Common myeloid progenitor, CD34-positive (primary cell): ENCODE results near the gene NME9.

Experiments used
- CTCF ChIA-PET: fragments of 350-600 bp; sonication (Branson Sonifier 250); formaldehyde crosslinking; loops from one replicate; lab custom pipeline; 2021; ENCODE audit warnings: antibody characterized with exemption; lab: Charles Lee
- POLR2A ChIA-PET: fragments of 350-600 bp; sonication (Branson Sonifier 250); formaldehyde crosslinking; loops from one replicate; lab custom pipeline; 2021; ENCODE audit warnings: antibody characterized with exemption; lab: Charles Lee
- DNase-seq, 3 donors: peaks; one replicate each; pipeline versions ENCODE4 v3.0.0 to v3.0.0-alpha.2; 2013
- H3K27ac ChIP-seq, 2 experiments: 1 replicate in 1 of 2; 2 replicates in 1 of 2; pipeline ENCODE4 v1.7.0; 2013; ENCODE audit warnings: inconsistent platforms in 2 of 2, low read length in 2 of 2, mild to moderate bottlenecking in 2 of 2, low read depth in 1 of 2, moderate library complexity in 1 of 2; ENCODE audit not compliant: severe bottlenecking in 2 of 2, insufficient read depth in 1 of 2, poor library complexity in 1 of 2
- H3K27me3 ChIP-seq, 5 experiments: replicated peaks in 2 of 5; 1 replicate in 3 of 5; 2 replicates in 2 of 5; pipeline versions ENCODE4 v1.6.1 to v1.7.0; 2013; ENCODE audit warnings: low read length in 4 of 5, mild to moderate bottlenecking in 2 of 5, moderate library complexity in 2 of 5, inconsistent platforms in 1 of 5; ENCODE audit not compliant: insufficient read depth in 5 of 5, control insufficient read depth in 4 of 5
- H3K36me3 ChIP-seq, 4 experiments: 1 replicate in 2 of 4; 2 replicates in 2 of 4; pipeline versions ENCODE4 v1.6.1 to v1.7.0; 2013; ENCODE audit warnings: low read length in 3 of 4, control low read depth in 1 of 4, mild to moderate bottlenecking in 1 of 4; ENCODE audit not compliant: control insufficient read depth in 4 of 4, insufficient read depth in 4 of 4
- H3K4me1 ChIP-seq, 4 experiments: 1 replicate in 3 of 4; 2 replicates in 1 of 4; pipeline versions ENCODE4 v1.6.1 to v1.7.1; 2013; ENCODE audit warnings: low read length in 3 of 4, mild to moderate bottlenecking in 3 of 4, control low read depth in 1 of 4, inconsistent platforms in 1 of 4, moderate library complexity in 1 of 4; ENCODE audit not compliant: control insufficient read depth in 4 of 4, insufficient read depth in 4 of 4; ENCODE audit errors: control extremely low read depth in 1 of 4
- H3K4me3 ChIP-seq, 7 experiments: 1 replicate in 4 of 7; 2 replicates in 3 of 7; pipeline versions ENCODE4 v1.5.1 to v1.7.0; 2013; ENCODE audit warnings: mild to moderate bottlenecking in 7 of 7, low read length in 6 of 7, moderate library complexity in 6 of 7, inconsistent platforms in 2 of 7, low read depth in 2 of 7, control low read depth in 1 of 7; ENCODE audit not compliant: insufficient read depth in 4 of 7, control insufficient read depth in 1 of 7; ENCODE audit errors: extremely low read depth in 1 of 7
- H3K9me3 ChIP-seq, 5 experiments: 1 replicate in 4 of 5; 2 replicates in 1 of 5; pipeline versions ENCODE4 v1.6.1 to v1.7.1; 2013; ENCODE audit warnings: low read length in 4 of 5, mild to moderate bottlenecking in 2 of 5, inconsistent platforms in 1 of 5, low read depth in 1 of 5, moderate library complexity in 1 of 5; ENCODE audit not compliant: control insufficient read depth in 4 of 5, insufficient read depth in 2 of 5; ENCODE audit errors: control extremely low read depth in 1 of 5
- WGBS: methylation state at CpG from one replicate; pipeline ENCODE4 v1.1.5; 2013; ENCODE audit not compliant: insufficient coverage; 5-methylcytosine and 5-hydroxymethylcytosine counted together

NME9 gene

GRCh38 chr3:138374573-138375134 lies 45.0 kb upstream of the NME9 start:
- no peaks in the 10 kb centered on the region for H3K36me3 ChIP-seq
- DNase-seq, result peak in 1 of 3 donors; percentile 26
- H3K27me3 ChIP-seq, result peaks cover 0 to 3% (median 0%) of the 10 kb centered on the region in 5 experiments
- ChIA-PET POLR2A (no interaction called here), CTCF (no interaction called here)
- H3K4me1 ChIP-seq, result no peaks in the 10 kb centered on the region
- H3K27ac ChIP-seq, result no peak overlapping the region
- peaks cover 0 to 4% (median 0%) of the 10 kb centered on the region in 5 experiments for H3K9me3 ChIP-seq
- no peak overlapping the region for H3K4me3 ChIP-seq
- 0% methylated on average over 1 of the region's 2 CpGs for WGBS

DNA sequence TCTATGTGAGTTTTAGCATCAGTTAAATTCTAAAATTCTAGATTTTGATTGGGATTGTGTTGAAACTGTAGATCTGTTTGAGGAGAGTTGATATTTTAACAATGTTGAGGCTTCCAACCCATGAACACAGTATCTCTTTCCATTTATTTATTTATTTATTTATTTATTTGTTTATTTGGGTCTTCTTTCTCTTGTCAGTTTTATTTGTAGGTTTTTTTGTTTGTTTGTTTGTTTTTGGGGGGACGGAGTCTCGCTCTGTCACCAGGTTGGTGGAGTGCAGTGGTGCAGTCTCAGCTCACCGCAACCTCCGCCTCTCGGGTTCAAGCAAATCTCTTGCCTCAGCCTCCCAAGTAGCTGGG lies 44.1 kb upstream of the NME9 start:
- no peak for DNase-seq
- Histone ChIP-seq H3K27me3 (peaks cover 0 to 5% (median 0%) of the 10 kb centered on the region in 5 experiments), H3K4me3 (no peak overlapping the region), H3K9me3 (peaks cover 0 to 4% (median 0%) of the 10 kb centered on the region in 5 experiments), H3K27ac (no peak overlapping the region), H3K36me3 (no peaks in the 10 kb centered on the region), H3K4me1 (no peaks in the 10 kb centered on the region)
- ChIA-PET POLR2A (no interaction called here), CTCF (no interaction called here)
- WGBS, result no CpG with 5 or more reads among the region's 5 CpGs

DNA sequence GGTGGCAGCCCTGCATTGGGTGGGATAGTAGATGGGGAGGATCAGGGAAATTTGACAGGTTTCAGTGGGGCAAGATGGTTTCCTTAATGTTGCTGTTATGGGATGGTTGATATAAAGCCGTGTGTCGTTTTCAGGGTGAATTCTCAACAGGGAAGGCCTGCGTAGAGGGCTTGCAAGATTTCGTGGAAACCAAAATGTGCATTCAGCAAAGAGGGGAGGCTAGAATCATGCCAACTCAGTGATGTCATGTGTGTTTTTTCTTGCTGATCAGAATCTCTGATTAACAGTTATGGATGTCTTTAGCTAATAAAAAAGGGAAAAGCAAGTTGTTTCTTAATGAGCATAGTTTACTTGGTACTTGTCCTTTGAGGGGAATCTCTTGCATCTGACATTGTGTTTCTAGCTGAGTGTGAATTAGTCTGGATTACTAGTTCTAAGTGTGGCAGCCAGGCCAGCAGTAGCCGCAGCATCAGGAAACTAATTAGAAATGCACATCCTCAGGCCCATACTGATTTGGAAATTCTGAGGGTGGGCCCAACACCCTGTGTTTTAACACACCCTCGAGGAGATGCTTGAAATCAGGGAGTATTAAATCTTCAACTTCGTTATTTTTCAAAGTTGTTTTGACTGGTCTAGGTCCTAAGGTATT lies 43.6 kb upstream of the NME9 start:
- no peaks in the 10 kb centered on the region for H3K36me3 ChIP-seq
- peaks cover 0 to 5% (median 0%) of the 10 kb centered on the region in 5 experiments for H3K27me3 ChIP-seq
- DNase-seq, result no peak
- ChIA-PET CTCF (no interaction called here), POLR2A (no interaction called here)
- 98% methylated on average over 7 of the region's 7 CpGs for WGBS
- H3K4me1 ChIP-seq, result peaks cover 0 to under 1% (median 0%) of the 10 kb centered on the region in 4 experiments
- no peak overlapping the region for H3K27ac ChIP-seq
- H3K9me3 ChIP-seq, result peaks cover 0 to 4% (median 0%) of the 10 kb centered on the region in 5 experiments
- H3K4me3 ChIP-seq, result no peak overlapping the region

GRCh38 chr3:138371070-138371965 lies 41.7 kb upstream of the NME9 start:
- H3K4me3 ChIP-seq, result no peak overlapping the region
- H3K27ac ChIP-seq, result no peak overlapping the region
- ChIA-PET POLR2A (no interaction called here), CTCF (interaction anchor here (1.1 kb wide), 1 partner anchor 9 kb away, joined by 3 read pairs; no protein-coding TSS in a partner anchor)
- WGBS, result over 99% methylated on average over 8 of the region's 9 CpGs
- peaks cover 0 to 5% (median 0%) of the 10 kb centered on the region in 5 experiments for H3K27me3 ChIP-seq
- H3K9me3 ChIP-seq, result peaks cover 0 to 4% (median 0%) of the 10 kb centered on the region in 5 experiments
- peak in 2 of 3 donors; percentile 42 to 50 for DNase-seq
- no peaks in the 10 kb centered on the region for H3K36me3 ChIP-seq
- H3K4me1 ChIP-seq, result peaks cover 0 to 6% (median 0%) of the 10 kb centered on the region in 4 experiments

DNA sequence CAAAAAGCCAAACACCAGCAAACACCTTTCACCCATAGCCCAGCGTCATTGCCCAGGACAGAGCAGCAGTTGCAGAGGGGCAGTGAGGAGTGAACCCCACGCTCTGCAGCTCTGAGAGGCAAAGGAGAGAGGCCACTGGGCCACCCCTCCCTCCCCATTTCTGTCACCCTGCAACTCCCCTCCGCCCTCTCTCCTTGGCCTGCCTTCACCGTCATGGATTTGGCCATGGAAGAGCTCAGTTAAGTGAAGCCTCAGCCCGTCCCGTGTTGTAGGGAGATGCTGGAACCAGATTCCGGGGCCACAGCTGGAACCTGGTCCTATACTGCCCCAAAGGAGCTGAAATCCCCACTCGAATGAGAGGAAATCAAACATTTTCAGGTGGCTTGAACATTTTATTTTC lies 40.7 kb upstream of the NME9 start:
- Histone ChIP-seq H3K9me3 (peaks cover 0 to 4% (median 0%) of the 10 kb centered on the region in 5 experiments), H3K36me3 (no peaks in the 10 kb centered on the region), H3K27ac (no peak overlapping the region), H3K4me1 (peaks cover 0 to 6% (median 0%) of the 10 kb centered on the region in 4 experiments), H3K27me3 (peaks cover 0 to 5% (median 0%) of the 10 kb centered on the region in 5 experiments), H3K4me3 (no peak overlapping the region)
- WGBS, result 83% methylated on average over 6 of the region's 8 CpGs
- no peak for DNase-seq
- ChIA-PET CTCF (interaction anchor here (1.1 kb wide), 2 partner anchors 10 to 41 kb away, joined by 3 read pairs; no protein-coding TSS in a partner anchor), POLR2A (no interaction called here)

- H3K9me3 ChIP-seq, result peaks cover 0 to 4% (median 0%) of the 10 kb centered on the region in 5 experiments
- no peak overlapping the region for H3K27ac ChIP-seq
- no peak overlapping the region for H3K4me3 ChIP-seq
- no peak for DNase-seq
- no peaks in the 10 kb centered on the region for H3K36me3 ChIP-seq
- H3K27me3 ChIP-seq, result peaks cover 0 to 7% (median 0%) of the 10 kb centered on the region in 5 experiments
- 83% methylated on average over 7 of the region's 8 CpGs for WGBS
- ChIA-PET POLR2A (no interaction called here), CTCF (no interaction called here)
- peaks cover 0 to 6% (median 0%) of the 10 kb centered on the region in 4 experiments for H3K4me1 ChIP-seq
Measured at GRCh38 chr3:138369151-138369900, 39.7 kb upstream of the NME9 start.
